Sigmoid colon (tissue), 4 donors: ENCODE measurements around the gene SPATA31C1.
"Not testable (repeated sequence)": the region's sequence is repeated elsewhere in the genome, so short reads cannot be mapped to it uniquely, and the experiment has no call there.

Experiments used
- EP300 ChIP-seq, 4 donors: sonication (generic); formaldehyde crosslinking; IDR thresholded peaks; one replicate each; pipeline ENCODE4 v1.6.1; 2017; ENCODE audit warnings: antibody characterized with exemption in 4 of 4
- POLR2A ChIP-seq, 2 donors: fragments of 450-650 bp; IDR thresholded peaks; one replicate each; pipeline ENCODE4 v1.6.1; 2016; ENCODE audit warnings: antibody characterized with exemption in 2 of 2, mild to moderate bottlenecking in 2 of 2, moderate library complexity in 2 of 2
- POLR2AphosphoS5 ChIP-seq, 4 donors: sonication (generic); formaldehyde crosslinking; IDR thresholded peaks; one replicate each; pipeline ENCODE4 v1.6.1; 2017; ENCODE audit warnings: antibody characterized with exemption in 4 of 4
- TF ChIP-seq, protein P1 (sequence below), 4 experiments: fragments of 450-650 bp in 3 of 4; fragments of 200-600 bp in 1 of 4; IDR thresholded peaks; one replicate each; pipeline ENCODE4 v1.5.1; 2016 to 2019; ENCODE audit warnings: antibody characterized with exemption in 4 of 4, mild to moderate bottlenecking in 3 of 4, moderate library complexity in 2 of 4

GRCh38 chr9:87921561-87921960 is 3.8 kb downstream of the SPATA31C1 start:
- not testable (repeated sequence) for TF ChIP-seq POLR2AphosphoS5, EP300, POLR2A (IDR thresholded peaks at IDR 0.05)
- TF ChIP-seq, protein P1, sequence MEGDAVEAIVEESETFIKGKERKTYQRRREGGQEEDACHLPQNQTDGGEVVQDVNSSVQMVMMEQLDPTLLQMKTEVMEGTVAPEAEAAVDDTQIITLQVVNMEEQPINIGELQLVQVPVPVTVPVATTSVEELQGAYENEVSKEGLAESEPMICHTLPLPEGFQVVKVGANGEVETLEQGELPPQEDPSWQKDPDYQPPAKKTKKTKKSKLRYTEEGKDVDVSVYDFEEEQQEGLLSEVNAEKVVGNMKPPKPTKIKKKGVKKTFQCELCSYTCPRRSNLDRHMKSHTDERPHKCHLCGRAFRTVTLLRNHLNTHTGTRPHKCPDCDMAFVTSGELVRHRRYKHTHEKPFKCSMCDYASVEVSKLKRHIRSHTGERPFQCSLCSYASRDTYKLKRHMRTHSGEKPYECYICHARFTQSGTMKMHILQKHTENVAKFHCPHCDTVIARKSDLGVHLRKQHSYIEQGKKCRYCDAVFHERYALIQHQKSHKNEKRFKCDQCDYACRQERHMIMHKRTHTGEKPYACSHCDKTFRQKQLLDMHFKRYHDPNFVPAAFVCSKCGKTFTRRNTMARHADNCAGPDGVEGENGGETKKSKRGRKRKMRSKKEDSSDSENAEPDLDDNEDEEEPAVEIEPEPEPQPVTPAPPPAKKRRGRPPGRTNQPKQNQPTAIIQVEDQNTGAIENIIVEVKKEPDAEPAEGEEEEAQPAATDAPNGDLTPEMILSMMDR (IDR thresholded peaks at IDR 0.05) = not testable (repeated sequence)
